ENCODE measurements around the gene GPATCH1. TPM values are rescaled to one million over a fixed set of nuclear protein-coding genes. Genes with fewer than 3 reads are reported as not detected.
"Not testable (repeated sequence)": the region's sequence is repeated elsewhere in the genome, so short reads cannot be mapped to it uniquely, and the experiment has no call there.

GPATCH1 gene
- total and polyA plus RNA-seq, 2 donors from 2014 or later: 4.3 to 9.1 TPM

DNA sequence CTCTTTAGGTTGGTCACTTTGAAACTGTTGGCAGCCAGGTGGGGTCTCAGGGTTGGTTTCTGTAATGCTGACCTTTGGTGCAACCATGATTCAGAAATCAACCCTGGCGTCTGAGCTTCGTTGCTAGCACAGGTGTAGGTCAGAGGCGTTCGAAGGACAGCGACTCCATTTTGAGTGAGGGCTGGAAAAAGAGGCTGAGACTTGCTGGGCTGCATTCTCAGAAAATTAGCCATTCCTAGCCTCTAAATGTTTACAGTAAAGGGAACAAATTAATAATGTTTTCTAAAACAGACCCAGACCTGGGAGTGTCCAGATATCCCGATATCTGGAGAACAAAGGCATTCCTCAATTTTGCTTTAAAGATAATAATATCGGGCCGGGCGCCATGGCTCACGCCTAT lies 45.5 kb upstream of the GPATCH1 start:
- TF ChIP-seq, protein P1, sequence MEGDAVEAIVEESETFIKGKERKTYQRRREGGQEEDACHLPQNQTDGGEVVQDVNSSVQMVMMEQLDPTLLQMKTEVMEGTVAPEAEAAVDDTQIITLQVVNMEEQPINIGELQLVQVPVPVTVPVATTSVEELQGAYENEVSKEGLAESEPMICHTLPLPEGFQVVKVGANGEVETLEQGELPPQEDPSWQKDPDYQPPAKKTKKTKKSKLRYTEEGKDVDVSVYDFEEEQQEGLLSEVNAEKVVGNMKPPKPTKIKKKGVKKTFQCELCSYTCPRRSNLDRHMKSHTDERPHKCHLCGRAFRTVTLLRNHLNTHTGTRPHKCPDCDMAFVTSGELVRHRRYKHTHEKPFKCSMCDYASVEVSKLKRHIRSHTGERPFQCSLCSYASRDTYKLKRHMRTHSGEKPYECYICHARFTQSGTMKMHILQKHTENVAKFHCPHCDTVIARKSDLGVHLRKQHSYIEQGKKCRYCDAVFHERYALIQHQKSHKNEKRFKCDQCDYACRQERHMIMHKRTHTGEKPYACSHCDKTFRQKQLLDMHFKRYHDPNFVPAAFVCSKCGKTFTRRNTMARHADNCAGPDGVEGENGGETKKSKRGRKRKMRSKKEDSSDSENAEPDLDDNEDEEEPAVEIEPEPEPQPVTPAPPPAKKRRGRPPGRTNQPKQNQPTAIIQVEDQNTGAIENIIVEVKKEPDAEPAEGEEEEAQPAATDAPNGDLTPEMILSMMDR (IDR thresholded peaks at IDR 0.05; ENCODE audit: borderline replicate concordance, extremely low read depth, insufficient read depth): no peak
- DNase-seq (no peak), FAIRE-seq (no peak)
- intact Hi-C loops (cut with DNase I): no loop called here
- H3K4me1 ChIP-seq (ENCODE audit: control insufficient read depth in 2 of 3, insufficient read depth in 2 of 3, low read depth in 1 of 3, low read length in 3 of 3): peaks cover 0 to 10% (median 4%) of the 10 kb centered on the region in 3 donors
- H3K27ac ChIP-seq (ENCODE audit: low read depth in 2 of 2, low read length in 2 of 2): no peak overlapping the region
- H3K9ac ChIP-seq (ENCODE audit: low read length in 3 of 3): no peak overlapping the region
- H3K4me3 ChIP-seq (ENCODE audit: low read length in 3 of 3): no peak overlapping the region
- no peaks in the 10 kb centered on the region for H3K27me3 ChIP-seq (ENCODE audit: control insufficient read depth, insufficient read depth, low read length)
- H3K36me3 ChIP-seq (ENCODE audit: control insufficient read depth in 2 of 3, insufficient read depth in 3 of 3, low read length in 3 of 3): no peaks in the 10 kb centered on the region
- no peaks in the 10 kb centered on the region for H3K9me3 ChIP-seq (ENCODE audit: control insufficient read depth in 2 of 3, insufficient read depth in 1 of 3, low read length in 3 of 3)

DNA sequence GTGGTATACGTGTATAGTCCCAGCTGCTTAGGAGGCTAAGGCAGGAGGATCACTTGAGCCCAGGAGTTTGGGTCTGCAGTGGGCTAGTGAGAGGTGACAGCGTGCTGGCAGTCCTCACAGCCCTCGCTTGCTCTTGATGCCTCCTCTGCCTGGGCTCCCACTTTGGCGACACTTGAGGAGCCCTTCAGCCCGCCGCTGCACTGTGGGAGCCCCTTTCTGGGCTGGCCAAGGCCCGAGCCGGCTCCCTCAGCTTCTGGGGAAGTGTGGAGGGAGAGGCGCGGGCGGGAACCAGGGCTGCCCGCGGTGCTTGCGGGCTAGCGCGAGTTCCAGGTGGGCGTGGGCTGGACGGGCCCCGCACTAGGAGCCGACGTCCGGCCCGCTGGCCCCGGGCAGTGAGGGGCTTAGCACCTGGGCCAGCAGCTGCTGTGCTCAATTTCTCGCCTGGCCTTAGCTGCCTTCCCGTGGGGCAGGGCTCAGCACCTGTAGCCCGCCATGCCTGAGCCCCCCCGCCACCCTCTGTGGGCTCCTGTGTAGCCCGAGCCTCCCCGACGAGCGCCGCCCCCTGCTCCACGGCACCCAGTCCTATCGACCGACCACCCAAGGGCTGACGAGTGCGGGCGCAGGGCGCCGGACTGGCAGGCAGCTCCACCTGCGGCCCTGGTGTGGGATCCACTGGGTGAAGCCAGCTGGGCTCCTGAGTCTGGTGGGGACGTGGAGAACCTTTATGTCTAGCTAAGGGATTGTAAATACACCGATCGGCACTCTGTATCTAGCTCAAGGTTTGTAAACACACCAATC lies 44.4 kb upstream of the GPATCH1 start:
- H3K27me3 ChIP-seq (ENCODE audit: control insufficient read depth, insufficient read depth, low read length); H3K4me3 ChIP-seq (ENCODE audit: low read length in 3 of 3); H3K9me3 ChIP-seq (ENCODE audit: control insufficient read depth in 2 of 3, insufficient read depth in 1 of 3, low read length in 3 of 3); intact Hi-C loops (cut with DNase I); H3K36me3 ChIP-seq (ENCODE audit: control insufficient read depth in 2 of 3, insufficient read depth in 3 of 3, low read length in 3 of 3); DNase-seq; H3K27ac ChIP-seq (ENCODE audit: low read depth in 2 of 2, low read length in 2 of 2); FAIRE-seq; H3K9ac ChIP-seq (ENCODE audit: low read length in 3 of 3): not testable (repeated sequence)
- H3K4me1 ChIP-seq (ENCODE audit: control insufficient read depth in 2 of 3, insufficient read depth in 2 of 3, low read depth in 1 of 3, low read length in 3 of 3): peaks cover 0 to 20% (median 7%) of the 10 kb centered on the region in 3 donors

DNA sequence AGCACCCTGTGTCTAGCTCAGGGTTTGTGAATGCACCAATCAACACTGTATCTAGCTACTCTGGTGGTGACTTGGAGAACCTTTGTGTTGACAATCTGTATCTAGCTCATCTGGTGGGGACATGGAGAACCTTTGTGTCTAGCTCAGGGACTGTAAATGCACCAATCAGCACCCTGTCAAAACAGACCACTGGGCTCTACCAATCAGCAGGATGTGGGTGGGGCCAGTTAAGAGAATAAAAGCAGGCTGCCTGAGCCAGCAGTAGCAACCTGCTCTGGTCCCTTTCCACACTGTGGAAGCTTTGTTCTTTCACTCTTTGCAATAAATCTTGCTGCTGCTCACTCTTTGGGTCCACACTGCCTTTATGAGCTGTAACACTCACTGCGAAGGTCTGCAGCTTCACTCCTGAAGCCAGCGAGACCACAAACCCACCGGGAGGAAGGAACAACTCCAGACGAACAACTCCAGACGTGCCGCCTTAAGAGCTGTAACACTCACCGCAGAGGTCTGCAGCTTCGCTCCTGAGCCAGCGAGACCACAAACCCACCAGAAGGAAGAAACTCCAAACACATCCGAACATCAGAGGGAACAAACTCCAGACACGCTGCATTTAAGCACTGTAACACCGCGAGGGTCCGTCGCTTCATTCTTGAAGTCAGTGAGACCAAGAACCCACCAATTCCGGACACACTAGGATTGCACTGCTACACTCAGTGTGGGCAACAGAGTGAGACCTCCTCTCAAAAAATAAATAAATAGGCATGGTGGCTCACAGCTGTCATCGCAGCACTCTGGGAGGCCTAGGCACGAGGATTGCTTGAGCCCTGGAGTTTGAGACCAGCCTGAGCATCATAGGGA lies 43.6 kb upstream of the GPATCH1 start:
- H3K9me3 ChIP-seq (ENCODE audit: control insufficient read depth in 2 of 3, insufficient read depth in 1 of 3, low read length in 3 of 3); H3K4me3 ChIP-seq (ENCODE audit: low read length in 3 of 3); H3K27ac ChIP-seq (ENCODE audit: low read depth in 2 of 2, low read length in 2 of 2); intact Hi-C loops (cut with DNase I); FAIRE-seq; H3K27me3 ChIP-seq (ENCODE audit: control insufficient read depth, insufficient read depth, low read length); DNase-seq; H3K36me3 ChIP-seq (ENCODE audit: control insufficient read depth in 2 of 3, insufficient read depth in 3 of 3, low read length in 3 of 3); H3K9ac ChIP-seq (ENCODE audit: low read length in 3 of 3): not testable (repeated sequence)
- H3K4me1 ChIP-seq (ENCODE audit: control insufficient read depth in 2 of 3, insufficient read depth in 2 of 3, low read depth in 1 of 3, low read length in 3 of 3): peaks cover 0 to 28% (median 15%) of the 10 kb centered on the region in 3 donors

DNA sequence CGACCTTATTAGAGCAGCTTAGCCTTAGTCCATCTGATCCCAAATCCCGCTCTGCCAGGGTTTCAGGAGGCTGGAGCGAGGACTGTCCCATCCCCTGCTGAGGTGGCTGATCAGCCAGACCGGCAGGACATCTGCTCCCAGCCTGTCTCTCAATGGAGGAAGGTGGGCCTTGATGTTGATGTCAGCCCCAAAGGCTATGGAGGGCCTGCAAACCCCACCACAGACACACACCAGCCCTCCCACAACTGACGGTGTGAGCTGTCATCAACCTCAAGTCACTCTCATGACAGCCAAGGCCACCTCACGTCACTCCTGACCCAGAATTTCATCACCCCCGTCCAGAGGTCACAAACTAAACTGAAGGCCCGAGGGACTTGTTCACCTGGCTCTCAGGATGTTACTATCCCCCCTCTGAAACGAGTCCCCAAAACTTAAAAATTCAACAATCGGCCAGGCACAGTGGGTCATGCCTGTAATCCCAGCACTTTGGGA lies 41.8 kb upstream of the GPATCH1 start:
- Histone ChIP-seq H3K27me3 (ENCODE audit: control insufficient read depth, insufficient read depth, low read length) (no peaks in the 10 kb centered on the region), H3K9me3 (ENCODE audit: control insufficient read depth in 2 of 3, insufficient read depth in 1 of 3, low read length in 3 of 3) (no peaks in the 10 kb centered on the region), H3K27ac (ENCODE audit: low read depth in 2 of 2, low read length in 2 of 2) (peak overlapping the region in 1 of 2 donors; percentile 43), H3K4me3 (ENCODE audit: low read length in 3 of 3) (no peak overlapping the region), H3K9ac (ENCODE audit: low read length in 3 of 3) (peak overlapping the region in 1 of 3 donors; percentile 34), H3K36me3 (ENCODE audit: control insufficient read depth in 2 of 3, insufficient read depth in 3 of 3, low read length in 3 of 3) (no peaks in the 10 kb centered on the region), H3K4me1 (ENCODE audit: control insufficient read depth in 2 of 3, insufficient read depth in 2 of 3, low read depth in 1 of 3, low read length in 3 of 3) (peaks cover 0 to 30% (median 22%) of the 10 kb centered on the region in 3 donors)
- TF ChIP-seq, protein P1 (IDR thresholded peaks at IDR 0.05; ENCODE audit: borderline replicate concordance, extremely low read depth, insufficient read depth): no peak
- DNase-seq (no peak), FAIRE-seq (no peak)
- intact Hi-C loops (cut with DNase I): no loop called here

Measured in kidney (tissue), 14 donors.